Breast epithelium (tissue), 4 donors: ENCODE measurements around the gene GPRASP3. TPM values are rescaled to one million over a fixed set of nuclear protein-coding genes. Genes with fewer than 3 reads are reported as not detected.
"Not testable (repeated sequence)": the region's sequence is repeated elsewhere in the genome, so short reads cannot be mapped to it uniquely, and the experiment has no call there.

ENCODE experiments used
- DNase-seq, 2 donors: peaks; one replicate each; pipeline ENCODE4 v3.0.0-alpha.2; 2019; ENCODE audit warnings: low spot score in 2 of 2
- H3K27ac ChIP-seq, 2 donors: fragments of 200-600 bp; sonication (generic) in 1 of 2; one replicate each; pipeline ENCODE4 v1.5.1; 2016 to 2019; ENCODE audit warnings: mild to moderate bottlenecking in 1 of 2
- H3K27me3 ChIP-seq, 2 donors: fragments of 200-600 bp; sonication (generic) in 1 of 2; one replicate each; pipeline versions ENCODE4 v1.5.1 to v1.6.0; 2017 to 2019; ENCODE audit warnings: control low read depth in 1 of 2, mild to moderate bottlenecking in 1 of 2
- H3K36me3 ChIP-seq: fragments of 200-600 bp; one replicate; pipeline ENCODE4 v1.5.1; 2019
- H3K4me1 ChIP-seq, 2 donors: fragments of 200-600 bp; sonication (generic); one replicate each; pipeline ENCODE4 v1.5.1; 2016 to 2019; ENCODE audit warnings: control low read depth in 1 of 2
- H3K4me3 ChIP-seq, 3 donors: fragments of 200-600 bp; sonication (generic); 1 replicate in 2 of 3; 2 replicates in 1 of 3; pipeline ENCODE4 v1.5.1; 2016 to 2019; ENCODE audit warnings: mild to moderate bottlenecking in 3 of 3, moderate library complexity in 2 of 3
- H3K9me3 ChIP-seq, 2 donors: fragments of 200-600 bp; sonication (generic) in 1 of 2; one replicate each; pipeline ENCODE4 v1.5.1; 2016 to 2019; ENCODE audit warnings: control low read depth in 1 of 2
- POLR2A ChIP-seq: fragments of 450-650 bp; IDR thresholded peaks from one replicate; pipeline ENCODE4 v1.6.1; 2016; ENCODE audit warnings: antibody characterized with exemption, mild to moderate bottlenecking, moderate library complexity
- POLR2AphosphoS5 ChIP-seq, 3 donors: sonication (generic); formaldehyde crosslinking; IDR thresholded peaks; one replicate each; pipeline ENCODE4 v1.6.1; 2017; ENCODE audit warnings: antibody characterized with exemption in 3 of 3
- intact Hi-C: fragments of 100-400 bp; cut with DNase I; formaldehyde crosslinking; loops from one replicate; pipeline ENCODE4 v1.15.1; 2023; ENCODE audit warnings: low total_unique reads
- total RNA-seq, 3 donors: library from RNA; depleted of rRNA; stranded (reverse); fragments of >200 nt; gene quantifications; one replicate each; pipeline ENCODE4 v1.1.0, GENCODE V29; 2016
- TF ChIP-seq, protein P1 (sequence below), 3 donors: fragments of 450-650 bp; IDR thresholded peaks; one replicate each; pipeline ENCODE4 v1.5.1; 2016 to 2017; ENCODE audit warnings: antibody characterized with exemption in 3 of 3, mild to moderate bottlenecking in 3 of 3, moderate library complexity in 3 of 3

GPRASP3 gene
- 1 to 10 TPM; 1.8 to 4.3 (median 4.2) TPM for total RNA-seq

DNA sequence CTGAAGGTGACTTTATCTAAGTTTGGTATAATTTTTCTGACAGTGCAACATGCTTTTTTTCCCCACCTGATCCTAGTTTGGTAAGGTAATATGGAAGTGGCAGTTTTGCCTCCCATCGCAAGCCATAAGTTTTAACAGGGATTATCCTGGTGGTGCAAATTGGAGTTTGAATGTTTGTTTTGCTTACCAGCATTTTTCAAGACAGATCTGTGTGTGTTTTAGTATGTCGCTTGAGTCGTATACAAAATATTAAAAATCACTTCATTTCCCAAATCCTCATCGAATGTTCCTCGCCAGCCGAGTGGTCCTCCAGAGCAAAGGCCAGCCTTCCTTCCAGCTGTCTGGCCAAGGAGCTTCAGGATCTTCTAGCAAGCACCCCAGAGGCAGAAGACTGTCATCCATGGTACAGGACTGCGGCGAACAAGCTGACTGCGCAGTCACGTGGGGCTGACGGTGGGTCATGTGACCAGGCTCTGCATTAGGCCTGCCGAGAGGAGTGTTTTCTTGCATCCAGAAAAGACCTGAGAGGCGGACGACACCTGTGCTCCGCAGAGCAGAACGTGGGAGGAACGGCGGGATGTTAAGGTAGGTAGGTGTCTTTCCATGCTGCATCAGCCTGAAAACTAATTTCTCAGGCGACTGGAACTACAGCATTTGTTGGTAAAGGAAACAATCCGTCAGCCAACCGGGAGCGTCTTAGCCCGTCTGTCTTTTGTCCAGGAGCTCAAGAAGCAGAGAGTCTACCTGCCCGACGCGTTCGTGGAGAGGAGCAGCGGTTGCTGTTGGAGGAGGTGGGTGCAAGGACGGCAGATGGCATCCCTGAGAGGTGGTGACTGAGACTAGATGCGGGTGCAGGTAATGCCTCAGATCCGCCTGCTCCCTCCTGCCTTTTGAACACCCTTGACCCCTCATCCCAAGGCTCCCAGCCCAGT lies at the start of gene GPRASP3:
Gene GPRASP3, plus strand, starts transcription at position 507 of the 932 bp plus-strand sequence. CDS start 28,253 bp downstream, outside the sequence.
- intact Hi-C loops = no loop called here
- peak; percentile 68 to 72 for DNase-seq
- TF ChIP-seq POLR2A = no peak
- TF ChIP-seq, protein P1, sequence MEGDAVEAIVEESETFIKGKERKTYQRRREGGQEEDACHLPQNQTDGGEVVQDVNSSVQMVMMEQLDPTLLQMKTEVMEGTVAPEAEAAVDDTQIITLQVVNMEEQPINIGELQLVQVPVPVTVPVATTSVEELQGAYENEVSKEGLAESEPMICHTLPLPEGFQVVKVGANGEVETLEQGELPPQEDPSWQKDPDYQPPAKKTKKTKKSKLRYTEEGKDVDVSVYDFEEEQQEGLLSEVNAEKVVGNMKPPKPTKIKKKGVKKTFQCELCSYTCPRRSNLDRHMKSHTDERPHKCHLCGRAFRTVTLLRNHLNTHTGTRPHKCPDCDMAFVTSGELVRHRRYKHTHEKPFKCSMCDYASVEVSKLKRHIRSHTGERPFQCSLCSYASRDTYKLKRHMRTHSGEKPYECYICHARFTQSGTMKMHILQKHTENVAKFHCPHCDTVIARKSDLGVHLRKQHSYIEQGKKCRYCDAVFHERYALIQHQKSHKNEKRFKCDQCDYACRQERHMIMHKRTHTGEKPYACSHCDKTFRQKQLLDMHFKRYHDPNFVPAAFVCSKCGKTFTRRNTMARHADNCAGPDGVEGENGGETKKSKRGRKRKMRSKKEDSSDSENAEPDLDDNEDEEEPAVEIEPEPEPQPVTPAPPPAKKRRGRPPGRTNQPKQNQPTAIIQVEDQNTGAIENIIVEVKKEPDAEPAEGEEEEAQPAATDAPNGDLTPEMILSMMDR (IDR thresholded peaks at IDR 0.05) = no peak
- peak in 1 of 3 donors; percentile 50 for TF ChIP-seq POLR2AphosphoS5 (IDR thresholded peaks at IDR 0.05)
- peak within 1 kb of the TSS; percentile 31 to 59 (median 43) for H3K4me3 ChIP-seq
- H3K36me3 ChIP-seq = no peaks in the 10 kb centered on the region
- peak within 1 kb of the TSS in 1 of 2 donors; percentile 14 for H3K27ac ChIP-seq
- peaks cover 0 to 14% of the 10 kb centered on the region in 2 donors for H3K27me3 ChIP-seq
- no peaks in the 10 kb centered on the region for H3K4me1 ChIP-seq
- H3K9me3 ChIP-seq = no peaks in the 10 kb centered on the region

DNA sequence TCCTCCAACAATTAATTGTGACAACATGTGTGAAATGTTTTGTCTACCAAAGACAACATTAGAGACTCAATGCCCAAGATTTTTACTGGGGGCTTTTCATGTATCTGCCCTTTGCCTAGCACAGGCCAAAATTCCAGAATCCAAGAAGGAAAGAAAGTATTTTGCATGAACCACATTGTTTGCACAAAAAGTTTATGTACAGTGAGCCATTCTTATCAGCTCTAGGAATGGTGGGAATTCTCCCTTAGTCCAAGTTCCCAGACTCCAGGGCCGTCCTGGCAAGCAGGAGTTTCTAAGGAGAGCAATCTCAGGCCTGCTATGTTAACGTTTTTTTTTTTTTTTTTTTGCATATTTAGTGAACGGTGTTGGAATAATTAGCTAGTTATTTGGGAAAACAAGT lies 47.7 kb upstream of the GPRASP3 start:
- Histone ChIP-seq H3K27me3 (peaks cover 0 to 9% of the 10 kb centered on the region in 2 donors), H3K4me3 (no peak overlapping the region), H3K4me1 (no peaks in the 10 kb centered on the region), H3K36me3 (no peaks in the 10 kb centered on the region), H3K9me3 (peaks cover 0 to under 1% of the 10 kb centered on the region in 2 donors), H3K27ac (no peak overlapping the region)
- intact Hi-C loops = no loop called here
- no peak for DNase-seq
- TF ChIP-seq POLR2AphosphoS5 (IDR thresholded peaks at IDR 0.05) = no peak
- TF ChIP-seq POLR2A = no peak
- TF ChIP-seq, protein P1 (IDR thresholded peaks at IDR 0.05) = no peak

DNA sequence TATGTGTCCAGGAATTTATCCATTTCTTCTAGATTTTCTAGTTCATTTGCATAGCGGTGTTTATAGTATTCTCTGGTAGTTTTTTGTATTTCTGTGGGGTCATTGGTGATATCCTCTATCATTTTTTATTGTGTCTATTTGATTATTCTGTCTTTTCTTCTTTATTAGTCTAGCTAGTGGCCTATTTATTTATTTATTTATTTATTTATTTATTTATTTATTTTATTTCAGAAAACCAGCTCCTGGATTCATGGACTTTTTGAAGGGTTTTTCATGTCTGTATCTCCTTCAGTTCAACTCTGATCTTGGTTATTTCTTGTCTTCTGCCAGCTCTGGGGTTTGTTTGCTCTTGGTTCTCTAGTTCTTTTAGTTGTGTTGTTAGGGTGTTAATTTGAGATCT lies 43.1 kb upstream of the GPRASP3 start:
- H3K27ac ChIP-seq, DNase-seq, intact Hi-C loops, H3K36me3 ChIP-seq, H3K4me1 ChIP-seq, H3K27me3 ChIP-seq, H3K4me3 ChIP-seq: not testable (repeated sequence)
- H3K9me3 ChIP-seq = peaks cover 5 to 22% of the 10 kb centered on the region in 2 donors

GRCh38 chrX:102684772-102685520 lies 35.6 kb upstream of the GPRASP3 start:
- Histone ChIP-seq H3K27me3 (peaks cover 0 to 13% of the 10 kb centered on the region in 2 donors), H3K4me3 (no peak overlapping the region), H3K27ac (no peak overlapping the region), H3K36me3 (no peaks in the 10 kb centered on the region), H3K4me1 (no peaks in the 10 kb centered on the region), H3K9me3 (peaks cover 13 to 25% of the 10 kb centered on the region in 2 donors)
- DNase-seq = no peak
- TF ChIP-seq POLR2AphosphoS5 (IDR thresholded peaks at IDR 0.05) = no peak
- TF ChIP-seq, protein P1 (IDR thresholded peaks at IDR 0.05) = no peak
- no peak for TF ChIP-seq POLR2A
- intact Hi-C loops = no loop called here

DNA sequence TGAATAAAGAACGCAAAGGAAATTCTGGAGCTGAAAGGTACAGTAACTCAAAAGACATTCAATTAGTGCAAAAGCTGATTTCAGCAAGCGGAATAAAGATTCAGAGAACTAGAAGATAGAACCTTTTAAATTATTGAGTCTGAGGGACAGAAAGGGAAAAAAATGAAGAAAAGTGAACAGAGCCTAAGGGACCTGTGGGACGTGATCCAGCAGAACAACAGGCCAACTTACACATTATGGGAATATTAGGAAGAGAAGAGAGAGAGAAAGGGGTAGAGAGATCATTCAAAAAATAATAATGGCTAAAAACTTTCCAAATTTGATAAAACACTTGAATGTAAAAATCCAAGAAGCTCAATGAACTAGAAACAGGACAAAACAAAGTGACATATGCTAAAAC lies 25.8 kb upstream of the GPRASP3 start:
- H3K27ac ChIP-seq = no peak overlapping the region
- intact Hi-C loops = no loop called here
- TF ChIP-seq, protein P1 (IDR thresholded peaks at IDR 0.05) = no peak
- TF ChIP-seq POLR2AphosphoS5 (IDR thresholded peaks at IDR 0.05) (no peak), POLR2A (no peak)

More for the DNA sequence above, 25.8 kb upstream of the GPRASP3 start:
- Histone ChIP-seq H3K4me3 (no peak overlapping the region), H3K27me3 (peaks cover 0 to 4% of the 10 kb centered on the region in 2 donors), H3K36me3 (no peaks in the 10 kb centered on the region), H3K9me3 (peaks cover 6 to 7% of the 10 kb centered on the region in 2 donors), H3K4me1 (no peaks in the 10 kb centered on the region)
- no peak for DNase-seq
